ENCODE results near the gene GON4L.
"Not testable (repeated sequence)": the region's sequence is repeated elsewhere in the genome, so short reads cannot be mapped to it uniquely, and the experiment has no call there.

GON4L gene

GRCh38 chr1:155773221-155773620 is 83.8 kb downstream of the GON4L start:
- H3K36me3 ChIP-seq (replicated peaks) = peaks cover 70% of the 10 kb centered on the region
- no peak overlapping the region for H3K4me3 ChIP-seq (ENCODE audit: low read depth, low read length)
- TF ChIP-seq, protein P1, sequence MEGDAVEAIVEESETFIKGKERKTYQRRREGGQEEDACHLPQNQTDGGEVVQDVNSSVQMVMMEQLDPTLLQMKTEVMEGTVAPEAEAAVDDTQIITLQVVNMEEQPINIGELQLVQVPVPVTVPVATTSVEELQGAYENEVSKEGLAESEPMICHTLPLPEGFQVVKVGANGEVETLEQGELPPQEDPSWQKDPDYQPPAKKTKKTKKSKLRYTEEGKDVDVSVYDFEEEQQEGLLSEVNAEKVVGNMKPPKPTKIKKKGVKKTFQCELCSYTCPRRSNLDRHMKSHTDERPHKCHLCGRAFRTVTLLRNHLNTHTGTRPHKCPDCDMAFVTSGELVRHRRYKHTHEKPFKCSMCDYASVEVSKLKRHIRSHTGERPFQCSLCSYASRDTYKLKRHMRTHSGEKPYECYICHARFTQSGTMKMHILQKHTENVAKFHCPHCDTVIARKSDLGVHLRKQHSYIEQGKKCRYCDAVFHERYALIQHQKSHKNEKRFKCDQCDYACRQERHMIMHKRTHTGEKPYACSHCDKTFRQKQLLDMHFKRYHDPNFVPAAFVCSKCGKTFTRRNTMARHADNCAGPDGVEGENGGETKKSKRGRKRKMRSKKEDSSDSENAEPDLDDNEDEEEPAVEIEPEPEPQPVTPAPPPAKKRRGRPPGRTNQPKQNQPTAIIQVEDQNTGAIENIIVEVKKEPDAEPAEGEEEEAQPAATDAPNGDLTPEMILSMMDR (IDR thresholded peaks at IDR 0.05; ENCODE audit: low read depth, low read length, missing control alignments) = no peak
- no peaks in the 10 kb centered on the region for H3K27me3 ChIP-seq (replicated peaks)
- in situ Hi-C loops (cut with HindIII; ENCODE audit: low pct_ligation_motif_present, low sequenced_read_pairs) = no loop called here
- H3K27ac ChIP-seq = no peak overlapping the region
- no peak for DNase-seq

DNA sequence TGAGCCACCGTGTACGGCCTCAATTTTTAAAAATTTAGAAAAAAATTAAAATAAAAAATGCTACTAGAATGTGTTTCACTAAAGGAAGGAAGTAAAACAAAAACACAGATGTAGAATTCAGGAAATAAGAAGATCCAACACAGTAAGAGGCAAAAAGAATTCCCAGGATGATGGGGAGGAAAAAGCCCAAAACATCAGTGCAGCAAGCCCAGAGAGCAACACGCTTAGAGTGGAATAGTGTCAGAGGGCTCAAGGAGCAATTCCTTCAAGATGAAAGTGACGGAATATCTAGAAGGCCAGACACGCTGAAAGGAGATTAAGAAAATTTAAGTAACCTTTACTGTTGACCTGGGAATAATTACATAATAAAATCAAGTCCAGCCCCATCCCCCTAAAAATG is 87.8 kb downstream of the GON4L start:
- in situ Hi-C loops (cut with HindIII; ENCODE audit: low pct_ligation_motif_present, low sequenced_read_pairs) = no loop called here
- DNase-seq = no peak
- H3K27ac ChIP-seq = no peak overlapping the region
- no peak overlapping the region for H3K4me3 ChIP-seq (ENCODE audit: low read depth, low read length)
- H3K36me3 ChIP-seq (replicated peaks) = peaks cover 64% of the 10 kb centered on the region
- H3K27me3 ChIP-seq (replicated peaks) = no peaks in the 10 kb centered on the region
- TF ChIP-seq, protein P1 (IDR thresholded peaks at IDR 0.05; ENCODE audit: low read depth, low read length, missing control alignments) = no peak

DNA sequence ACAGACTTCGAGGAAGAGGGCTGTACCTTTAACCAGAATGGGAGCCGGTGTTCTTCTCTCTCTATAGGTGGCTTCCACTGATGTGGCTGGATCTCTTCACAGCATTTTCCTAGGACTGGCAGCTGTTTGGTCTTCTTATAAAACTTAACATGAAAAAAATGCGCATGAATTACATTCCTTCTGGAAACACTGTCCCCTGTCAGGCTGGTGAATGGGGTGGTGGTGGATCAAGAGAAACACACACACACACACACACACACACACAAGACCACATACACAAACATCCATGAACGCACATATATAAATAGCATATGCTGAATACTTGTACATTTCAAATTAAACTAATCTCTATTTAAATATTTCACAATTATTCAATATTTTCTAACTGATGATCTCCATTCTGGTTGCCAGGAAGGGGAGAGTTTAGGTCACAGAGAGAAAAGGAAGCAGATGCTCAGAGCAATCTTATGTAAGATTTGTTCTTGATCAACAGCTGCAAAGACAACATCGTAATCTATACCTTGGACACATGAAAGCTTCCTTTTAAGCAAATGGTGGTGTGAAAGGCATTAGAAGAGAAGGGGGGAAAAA is 89.5 kb downstream of the GON4L start:
- peaks cover 61% of the 10 kb centered on the region for H3K36me3 ChIP-seq (replicated peaks)
- H3K27ac ChIP-seq; H3K27me3 ChIP-seq (replicated peaks); H3K4me3 ChIP-seq (ENCODE audit: low read depth, low read length); in situ Hi-C loops (cut with HindIII; ENCODE audit: low pct_ligation_motif_present, low sequenced_read_pairs); DNase-seq: not testable (repeated sequence)

DNA sequence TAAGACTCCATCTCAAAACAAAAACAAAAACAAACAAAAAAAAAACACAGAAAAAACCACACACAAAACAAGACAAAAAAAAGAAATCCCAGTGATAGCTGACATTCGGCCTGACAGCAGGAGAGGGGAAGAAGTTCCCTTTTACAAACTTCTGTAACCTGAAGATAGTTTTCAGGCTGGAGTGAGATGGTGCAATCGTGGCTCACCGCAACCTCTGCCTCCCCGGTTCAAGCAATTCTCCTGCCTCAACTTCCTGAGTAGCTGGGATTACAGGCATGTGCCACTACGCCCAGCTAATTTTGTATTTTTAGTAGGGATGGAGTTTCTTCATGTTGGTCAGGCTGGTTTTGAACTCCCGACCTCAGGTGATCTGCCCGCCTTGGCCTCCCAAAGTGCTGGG is 93.0 kb downstream of the GON4L start:
- DNase-seq; in situ Hi-C loops (cut with HindIII; ENCODE audit: low pct_ligation_motif_present, low sequenced_read_pairs); H3K27me3 ChIP-seq (replicated peaks); H3K4me3 ChIP-seq (ENCODE audit: low read depth, low read length): not testable (repeated sequence)
- peak overlapping the region; percentile 55 for H3K27ac ChIP-seq
- peaks cover 64% of the 10 kb centered on the region for H3K36me3 ChIP-seq (replicated peaks)

DNA sequence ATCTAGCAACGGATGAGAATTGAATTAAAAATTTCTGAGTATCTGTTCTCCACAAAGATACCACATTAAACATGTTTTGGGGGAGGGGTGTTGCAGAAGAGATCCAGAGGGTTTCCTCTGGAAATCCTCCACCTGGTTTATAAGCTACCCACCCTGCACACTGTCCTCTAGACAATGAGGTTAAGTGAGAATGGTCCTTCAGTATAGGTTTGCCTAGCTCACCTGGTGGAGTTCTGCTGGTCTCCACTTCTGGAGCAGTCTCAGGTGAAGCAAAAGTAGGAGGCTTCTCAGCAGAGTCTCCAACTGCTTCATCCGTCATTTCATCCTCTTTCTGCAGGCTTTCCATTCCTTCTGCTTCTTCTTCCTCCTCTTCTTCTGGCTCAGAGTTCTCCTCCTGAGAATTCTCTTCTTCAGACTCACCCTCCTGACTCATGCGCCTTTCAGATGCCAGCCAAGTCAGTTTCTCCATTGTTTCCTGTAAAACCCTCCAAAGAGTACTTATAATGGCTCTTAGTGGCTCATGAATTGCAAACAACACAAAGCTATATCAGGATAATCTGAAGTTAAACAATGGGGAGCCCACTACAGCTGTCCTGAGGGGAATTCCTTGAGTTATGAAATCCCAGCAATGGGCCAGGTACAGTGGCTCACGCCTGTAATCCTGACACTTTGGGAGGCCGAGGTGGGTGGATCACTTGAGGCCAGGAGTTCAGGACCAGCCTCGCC is 93.8 kb downstream of the GON4L start:
- H3K27me3 ChIP-seq (replicated peaks); in situ Hi-C loops (cut with HindIII; ENCODE audit: low pct_ligation_motif_present, low sequenced_read_pairs); H3K4me3 ChIP-seq (ENCODE audit: low read depth, low read length): not testable (repeated sequence)
- H3K36me3 ChIP-seq (replicated peaks) = peaks cover 66% of the 10 kb centered on the region
- H3K27ac ChIP-seq = peak overlapping the region; percentile 55
- peak; percentile 85 for DNase-seq

DNA sequence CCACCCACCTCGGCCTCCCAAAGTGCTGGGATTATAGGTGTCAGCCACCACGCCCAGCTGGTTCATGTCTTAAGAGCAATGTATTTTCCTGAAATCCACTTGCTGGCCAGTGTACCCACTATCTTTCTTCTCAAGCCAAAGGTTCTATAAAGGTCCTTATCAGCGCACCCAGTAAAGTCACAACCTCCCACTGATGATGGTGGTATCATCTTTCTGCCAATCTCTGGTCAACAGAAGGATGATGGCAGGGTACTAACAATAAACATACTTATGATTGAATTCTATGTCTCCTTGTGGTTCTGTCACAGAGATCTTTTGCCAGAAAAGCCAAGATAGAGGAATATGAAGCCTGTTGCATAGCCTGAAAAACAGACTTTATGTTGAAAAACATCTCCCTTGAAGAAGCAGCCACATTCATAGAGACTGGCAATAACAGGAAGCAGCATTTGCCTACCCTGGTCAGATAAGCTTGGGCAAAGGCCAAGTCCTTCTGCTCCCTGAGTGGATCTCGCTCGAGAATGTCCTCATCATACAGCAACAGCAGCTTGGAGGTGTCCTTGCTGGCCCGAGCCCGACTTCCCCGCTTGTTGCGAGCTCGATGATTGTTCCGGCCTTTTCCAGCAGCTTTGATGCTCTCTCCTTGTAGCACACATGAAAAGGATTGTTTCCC is 95.1 kb downstream of the GON4L start:
- in situ Hi-C loops (cut with HindIII; ENCODE audit: low pct_ligation_motif_present, low sequenced_read_pairs) = no loop called here
- TF ChIP-seq, protein P1 (IDR thresholded peaks at IDR 0.05; ENCODE audit: low read depth, low read length, missing control alignments) = no peak
- H3K27ac ChIP-seq = no peak overlapping the region

GRCh38 chr1:155760751-155761475 is 96.1 kb downstream of the GON4L start:
- Histone ChIP-seq H3K27ac (no peak overlapping the region), H3K36me3 (replicated peaks) (peaks cover 65% of the 10 kb centered on the region), H3K27me3 (replicated peaks) (no peaks in the 10 kb centered on the region), H3K4me3 (ENCODE audit: low read depth, low read length) (no peak overlapping the region)
- in situ Hi-C loops (cut with HindIII; ENCODE audit: low pct_ligation_motif_present, low sequenced_read_pairs) = no loop called here
- DNase-seq = no peak
- TF ChIP-seq, protein P1 (IDR thresholded peaks at IDR 0.05; ENCODE audit: low read depth, low read length, missing control alignments) = no peak

More for the DNA sequence above, 95.1 kb downstream of the GON4L start:
- no peak for DNase-seq
- H3K4me3 ChIP-seq (ENCODE audit: low read depth, low read length) = no peak overlapping the region
- no peaks in the 10 kb centered on the region for H3K27me3 ChIP-seq (replicated peaks)
- H3K36me3 ChIP-seq (replicated peaks) = peaks cover 66% of the 10 kb centered on the region

Data from brain microvascular endothelial cell (primary cell).